GM12878 (cell line): ENCODE results near the gene FAM114A1. TPM values are rescaled to one million over a fixed set of nuclear protein-coding genes. Genes with fewer than 3 reads are reported as not detected.
A peak's percentile ranks its signal among the peaks of the same experiment; 100 is the strongest.

Experiments
- BACH1 ChIP-seq: fragments of 450-650 bp; IDR thresholded peaks from 2 replicates; pipeline ENCODE4 v1.6.1; 2017; ENCODE audit warnings: mild to moderate bottlenecking, borderline replicate concordance
- BHLHE40 ChIP-seq, 2 experiments: fragments of 450-650 bp in 1 of 2; IDR thresholded peaks; 2 replicates each; pipeline ENCODE4 v1.6.1; 2011 to 2017; ENCODE audit warnings: low read depth in 2 of 2, borderline replicate concordance in 1 of 2, improper control_type of control experiment in 1 of 2, low read length in 1 of 2, mild to moderate bottlenecking in 1 of 2
- CBFB ChIP-seq: IDR thresholded peaks from 2 replicates; pipeline ENCODE4 v1.6.1; 2016; ENCODE audit warnings: antibody characterized with exemption, low read depth
- CHD4 ChIP-seq: fragments of 200-600 bp; sonication (generic); IDR thresholded peaks from 2 replicates; pipeline ENCODE4 v1.6.1; 2016; ENCODE audit warnings: mild to moderate bottlenecking
- EZH2 ChIP-seq: IDR thresholded peaks from 2 replicates; pipeline ENCODE4 v1.6.1; 2012; ENCODE audit warnings: low read depth, mild to moderate bottlenecking, control low read depth, inconsistent platforms, low read length, borderline replicate concordance; ENCODE audit not compliant: control insufficient read depth
- FOS ChIP-seq: IDR thresholded peaks from 3 replicates; pipeline ENCODE4 v1.6.1; 2011; ENCODE audit warnings: borderline replicate concordance; ENCODE audit not compliant: insufficient read length; ENCODE audit errors: extremely low read depth
- GABPA ChIP-seq: IDR thresholded peaks from 2 replicates; pipeline ENCODE4 v1.6.1; 2014; ENCODE audit warnings: antibody characterized with exemption, low read depth, mild to moderate bottlenecking, inconsistent platforms
- HDAC2 ChIP-seq: fragments of 200-600 bp; sonication (generic); IDR thresholded peaks from 2 replicates; pipeline ENCODE4 v1.6.1; 2017
- JUNB ChIP-seq: IDR thresholded peaks from 2 replicates; pipeline ENCODE4 v1.6.1; 2016; ENCODE audit warnings: antibody characterized with exemption, mild to moderate bottlenecking
- MTA3 ChIP-seq: IDR thresholded peaks from 2 replicates; pipeline ENCODE4 v1.6.1; 2012; ENCODE audit warnings: low read length, inconsistent platforms, borderline replicate concordance
- NBN ChIP-seq: fragments of 450-650 bp; IDR thresholded peaks from 2 replicates; pipeline ENCODE4 v1.6.1; 2016
- PAX8 ChIP-seq: fragments of 450-650 bp; IDR thresholded peaks from 2 replicates; pipeline ENCODE4 v1.6.1; 2017; ENCODE audit warnings: mild to moderate bottlenecking, moderate library complexity
- RB1 ChIP-seq: fragments of 450-650 bp; formaldehyde crosslinking; IDR thresholded peaks from 2 replicates; pipeline ENCODE4 v1.6.1; 2017; ENCODE audit warnings: mild to moderate bottlenecking, borderline replicate concordance
- RELB ChIP-seq: fragments of 450-650 bp; IDR thresholded peaks from 2 replicates; pipeline ENCODE4 v1.6.1; 2017; ENCODE audit warnings: low read depth, mild to moderate bottlenecking, moderate library complexity
- SIX5 ChIP-seq: IDR thresholded peaks from 2 replicates; pipeline ENCODE4 v1.6.1; 2011; ENCODE audit warnings: mild to moderate bottlenecking, low read depth, low read length, moderate library complexity; ENCODE audit not compliant: severe bottlenecking
- TARDBP ChIP-seq: IDR thresholded peaks from 2 replicates; pipeline ENCODE4 v1.6.1; 2016; ENCODE audit warnings: borderline replicate concordance
- YY1 ChIP-seq: IDR thresholded peaks from 2 replicates; pipeline ENCODE4 v1.6.1; 2011; ENCODE audit warnings: low read depth, mild to moderate bottlenecking, low read length
- ZBED1 ChIP-seq: IDR thresholded peaks from 2 replicates; pipeline ENCODE4 v1.6.1; 2016; ENCODE audit warnings: borderline replicate concordance
- ZBTB40 ChIP-seq: fragments of 450-650 bp; IDR thresholded peaks from 2 replicates; pipeline ENCODE4 v1.6.1; 2016; ENCODE audit warnings: mild to moderate bottlenecking, moderate library complexity, borderline replicate concordance
- ZNF217 ChIP-seq: fragments of 450-650 bp; IDR thresholded peaks from 2 replicates; pipeline ENCODE4 v1.6.1; 2017; ENCODE audit warnings: antibody characterized with exemption, mild to moderate bottlenecking
- ZNF274 ChIP-seq: IDR thresholded peaks from one replicate; pipeline ENCODE4 v1.8.0; 2011; ENCODE audit not compliant: insufficient read length, insufficient read depth
- ZNF384 ChIP-seq: IDR thresholded peaks from 2 replicates; pipeline ENCODE4 v1.6.1; 2012; ENCODE audit warnings: low read depth, mild to moderate bottlenecking, low read length, improper control_type of control experiment, borderline replicate concordance
- ZNF687 ChIP-seq: fragments of 450-650 bp; IDR thresholded peaks from 2 replicates; pipeline ENCODE4 v1.6.1; 2017; ENCODE audit warnings: mild to moderate bottlenecking, moderate library complexity
- ZSCAN29 ChIP-seq: fragments of 450-650 bp; IDR thresholded peaks from 2 replicates; pipeline ENCODE4 v1.6.1; 2017; ENCODE audit warnings: mild to moderate bottlenecking, moderate library complexity
- ZZZ3 ChIP-seq: IDR thresholded peaks from 2 replicates; pipeline ENCODE4 v1.6.1; 2011; ENCODE audit warnings: low read depth; ENCODE audit not compliant: control insufficient read depth, insufficient read length
- polyA plus RNA-seq, 11 experiments: library from polyadenylated mRNA; depleted of rRNA in 4 of 11; unstranded in 6 of 11; stranded (reverse) in 5 of 11; fragments of >200 nt; fragmentation: Nextera tagmentation in 4 of 11; fragmentation: Illumina TruSeq in 1 of 11; extraction: Ambion mirVana in 4 of 11; extraction: Trizol in 1 of 11; gene quantifications; 1 replicate in 1 of 11; 2 replicates in 10 of 11; pipeline versions ENCODE4 v1.2.1 to v1.2.3, GENCODE V29; 2011 to 2016; ENCODE audit warnings: inconsistent platforms in 2 of 11, missing spikeins in 2 of 11, low read depth in 1 of 11
- total RNA-seq, 4 experiments: library from RNA; depleted of rRNA in 3 of 4; stranded (reverse); fragments of >200 nt in 3 of 4; fragmentation: Illumina TruSeq in 1 of 4; extraction: Trizol in 1 of 4; gene quantifications; 2 replicates each; pipeline versions ENCODE4 v1.2.1 to v1.2.3, GENCODE V29; 2013 to 2021

FAM114A1 gene
- total and polyA plus RNA-seq, 10 of the 15 experiments (the other 5 are each of a cell fraction or from before 2014, with no cell fraction given), result 1.3 to 6.2 (median 3.9) TPM

GRCh38 chr4:38819569-38819968 is 48.0 kb upstream of the FAM114A1 start (continued):
- no peak for TF ChIP-seq ZZZ3
- TF ChIP-seq JUNB, result peak; percentile 24; the same call in 1 of the 2 replicates
- peak; percentile 15 to 36; a peak in 1 of 4 replicates for TF ChIP-seq BHLHE40 (IDR thresholded peaks at IDR 0.05; ENCODE audit: borderline replicate concordance in 1 of 2, low read depth in 2 of 2, low read length in 1 of 2)
- TF ChIP-seq PAX8, result no peak
- TF ChIP-seq TARDBP, result no peak
- no peak for TF ChIP-seq ZSCAN29
- no peak for TF ChIP-seq FOS
- no peak for TF ChIP-seq SIX5
- TF ChIP-seq CBFB, result no peak; the same call in 1 of the 2 replicates
- no peak for TF ChIP-seq BACH1
- no peak for TF ChIP-seq RB1
- no peak for TF ChIP-seq HDAC2
- TF ChIP-seq ZBTB40, result no peak
- TF ChIP-seq ZNF217, result no peak
- no peak for TF ChIP-seq YY1
- peak; percentile 18; the same call in 1 of the 2 replicates for TF ChIP-seq NBN
- no peak for TF ChIP-seq ZNF384
- TF ChIP-seq CHD4, result no peak
- 0 out of 2 replicates have a peak, but pooled peaks have one; percentile 40 for TF ChIP-seq ZBED1
- no peak for TF ChIP-seq ZNF687
- TF ChIP-seq GABPA, result no peak
- TF ChIP-seq MTA3, result no peak
- TF ChIP-seq RELB, result peak; percentile 97
- TF ChIP-seq ZNF274, result no peak
- TF ChIP-seq EZH2, result no peak
